Measurements from ENCODE around the gene CHD9. TPM values are rescaled to one million over a fixed set of nuclear protein-coding genes. Genes with fewer than 3 reads are reported as not detected.

CHD9 gene
- total RNA-seq, 1 experiment from 2014 or later = 26.3 TPM

- no peak overlapping the region for H3K27ac ChIP-seq
- no peaks in the 10 kb centered on the region for H3K36me3 ChIP-seq (ENCODE audit: low read depth)
- TF ChIP-seq CTCF (conservative IDR thresholded peaks at IDR 0.05) = no peak
- no peak for TF ChIP-seq EZH2 (IDR thresholded peaks at IDR 0.05; ENCODE audit: low read depth)
- H3K4me2 ChIP-seq = no peak overlapping the region
- H3K4me1 ChIP-seq (replicated peaks; ENCODE audit: insufficient read depth) = peaks cover 36% of the 10 kb centered on the region
- peaks cover 24% of the 10 kb centered on the region for H3F3A ChIP-seq (ENCODE audit: insufficient read depth, low read depth)
- H3K27me3 ChIP-seq (ENCODE audit: insufficient read depth, low read depth) = no peaks in the 10 kb centered on the region
- H2AFZ ChIP-seq = no peak overlapping the region
- no peak for DNase-seq
- no peaks in the 10 kb centered on the region for H4K20me1 ChIP-seq (ENCODE audit: insufficient read depth)
- no peak overlapping the region for H3K4me3 ChIP-seq
- POLR2A ChIA-PET (ENCODE audit: unreplicated experiment) = interaction anchor here (0.6 kb wide), 1 partner anchor 9 kb away, joined by 5 read pairs; no protein-coding TSS in a partner anchor
- peaks cover 6% of the 10 kb centered on the region; the same call in 1 of the 2 replicates for H3K79me2 ChIP-seq (ENCODE audit: low read depth)
- intact Hi-C loops (cut with micrococcal nuclease; ENCODE audit: unreplicated experiment) = no loop called here
- no peaks in the 10 kb centered on the region for H3K9me2 ChIP-seq (ENCODE audit: insufficient read depth)
- no TSS peak for BruUV-seq (replicated peaks)
- no peaks in the 10 kb centered on the region for H3K9me3 ChIP-seq (ENCODE audit: insufficient read depth, low read depth)
- CTCF ChIA-PET = no interaction called here
These were observed 49.0 kb downstream of the CHD9 start for GRCh38 chr16:53103811-53104210.

GRCh38 chr16:53105565-53105964, 50.8 kb downstream of the CHD9 start:
- H3K9me3 ChIP-seq (ENCODE audit: insufficient read depth, low read depth) = no peaks in the 10 kb centered on the region
- DNase-seq = no peak
- no peaks in the 10 kb centered on the region for H3K9me2 ChIP-seq (ENCODE audit: insufficient read depth)
- no peak overlapping the region for H3K27ac ChIP-seq
- no peak overlapping the region for H2AFZ ChIP-seq
- no peaks in the 10 kb centered on the region for H4K20me1 ChIP-seq (ENCODE audit: insufficient read depth)
- no peaks in the 10 kb centered on the region for H3K27me3 ChIP-seq (ENCODE audit: insufficient read depth, low read depth)
- BruUV-seq (replicated peaks) = no TSS peak
- POLR2A ChIA-PET (ENCODE audit: unreplicated experiment) = no interaction called here
- H3K4me3 ChIP-seq = no peak overlapping the region
- TF ChIP-seq CTCF (conservative IDR thresholded peaks at IDR 0.05) = no peak
- TF ChIP-seq EZH2 (IDR thresholded peaks at IDR 0.05; ENCODE audit: low read depth) = no peak
- H3K36me3 ChIP-seq (ENCODE audit: low read depth) = no peaks in the 10 kb centered on the region
- intact Hi-C loops (cut with micrococcal nuclease; ENCODE audit: unreplicated experiment) = no loop called here
- peaks cover 21% of the 10 kb centered on the region for H3K4me1 ChIP-seq (replicated peaks; ENCODE audit: insufficient read depth)
- peaks cover 6% of the 10 kb centered on the region; the same call in 1 of the 2 replicates for H3K79me2 ChIP-seq (ENCODE audit: low read depth)
- CTCF ChIA-PET = interaction anchor here (0.7 kb wide), 1 partner anchor 194 kb away, joined by 10 read pairs; no protein-coding TSS in a partner anchor
- H3K4me2 ChIP-seq = no peak overlapping the region
- H3F3A ChIP-seq (ENCODE audit: insufficient read depth, low read depth) = peaks cover 9% of the 10 kb centered on the region

GRCh38 chr16:53111078-53111791, 56.4 kb downstream of the CHD9 start:
- no TSS peak for BruUV-seq (replicated peaks)
- Histone ChIP-seq H3K27ac (no peak overlapping the region), H3K79me2 (ENCODE audit: low read depth) (no peaks in the 10 kb centered on the region), H4K20me1 (ENCODE audit: insufficient read depth) (no peaks in the 10 kb centered on the region), H3F3A (ENCODE audit: insufficient read depth, low read depth) (no peaks in the 10 kb centered on the region), H2AFZ (no peak overlapping the region), H3K9me2 (ENCODE audit: insufficient read depth) (no peaks in the 10 kb centered on the region), H3K4me2 (no peak overlapping the region), H3K4me3 (no peak overlapping the region), H3K4me1 (replicated peaks; ENCODE audit: insufficient read depth) (no peaks in the 10 kb centered on the region), H3K27me3 (ENCODE audit: insufficient read depth, low read depth) (no peaks in the 10 kb centered on the region), H3K36me3 (ENCODE audit: low read depth) (no peaks in the 10 kb centered on the region), H3K9me3 (ENCODE audit: insufficient read depth, low read depth) (no peaks in the 10 kb centered on the region)
- intact Hi-C loops (cut with micrococcal nuclease; ENCODE audit: unreplicated experiment) = no loop called here
- TF ChIP-seq CTCF (conservative IDR thresholded peaks at IDR 0.05) (no peak), EZH2 (IDR thresholded peaks at IDR 0.05; ENCODE audit: low read depth) (no peak)
- DNase-seq = no peak
- POLR2A ChIA-PET (ENCODE audit: unreplicated experiment) = interaction anchor here (0.6 kb wide), 1 partner anchor 529 kb away, joined by 4 read pairs; no protein-coding TSS in a partner anchor
- CTCF ChIA-PET = no interaction called here

All from PC-9 (cell line).